ENCODE measurements around the gene AMER3. TPM values are rescaled to one million over a fixed set of nuclear protein-coding genes. Genes with fewer than 3 reads are reported as not detected.

The AMER3 gene
- total RNA-seq, 1 donor from 2014 or later: not detected

GRCh38 chr2:130735200-130735599 is 20.1 kb upstream of the AMER3 start:
- no peaks in the 10 kb centered on the region for H3K36me3 ChIP-seq
- no peaks in the 10 kb centered on the region for H3K27me3 ChIP-seq
- H3K4me3 ChIP-seq: no peak overlapping the region
- H3K4me1 ChIP-seq: no peaks in the 10 kb centered on the region
- no peak overlapping the region for H3K27ac ChIP-seq
- no peak for DNase-seq (ENCODE audit: low spot score in 2 of 2)
- no peaks in the 10 kb centered on the region for H3K9me3 ChIP-seq
- intact Hi-C loops (cut with DNase I): no loop called here
- TF ChIP-seq, protein P1, sequence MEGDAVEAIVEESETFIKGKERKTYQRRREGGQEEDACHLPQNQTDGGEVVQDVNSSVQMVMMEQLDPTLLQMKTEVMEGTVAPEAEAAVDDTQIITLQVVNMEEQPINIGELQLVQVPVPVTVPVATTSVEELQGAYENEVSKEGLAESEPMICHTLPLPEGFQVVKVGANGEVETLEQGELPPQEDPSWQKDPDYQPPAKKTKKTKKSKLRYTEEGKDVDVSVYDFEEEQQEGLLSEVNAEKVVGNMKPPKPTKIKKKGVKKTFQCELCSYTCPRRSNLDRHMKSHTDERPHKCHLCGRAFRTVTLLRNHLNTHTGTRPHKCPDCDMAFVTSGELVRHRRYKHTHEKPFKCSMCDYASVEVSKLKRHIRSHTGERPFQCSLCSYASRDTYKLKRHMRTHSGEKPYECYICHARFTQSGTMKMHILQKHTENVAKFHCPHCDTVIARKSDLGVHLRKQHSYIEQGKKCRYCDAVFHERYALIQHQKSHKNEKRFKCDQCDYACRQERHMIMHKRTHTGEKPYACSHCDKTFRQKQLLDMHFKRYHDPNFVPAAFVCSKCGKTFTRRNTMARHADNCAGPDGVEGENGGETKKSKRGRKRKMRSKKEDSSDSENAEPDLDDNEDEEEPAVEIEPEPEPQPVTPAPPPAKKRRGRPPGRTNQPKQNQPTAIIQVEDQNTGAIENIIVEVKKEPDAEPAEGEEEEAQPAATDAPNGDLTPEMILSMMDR (IDR thresholded peaks at IDR 0.05): no peak

DNA sequence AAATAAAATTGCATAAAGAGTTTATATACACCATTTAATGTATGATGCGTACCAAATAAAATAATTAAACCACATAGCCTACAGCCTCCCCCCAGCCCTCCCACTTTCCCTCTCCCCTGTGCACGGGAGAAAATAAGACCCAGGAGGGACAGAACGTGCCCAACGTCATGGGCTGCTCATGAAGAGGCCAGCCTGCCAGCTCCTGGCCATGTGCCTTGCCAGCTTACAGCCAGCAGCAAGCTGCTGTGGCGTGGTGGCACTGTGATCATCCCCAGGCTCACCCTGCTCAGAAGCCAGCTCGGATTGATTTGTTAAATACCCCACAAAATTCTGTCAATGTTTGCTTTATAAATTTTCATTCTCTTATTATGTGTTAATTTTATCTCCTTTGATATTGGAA is 18.9 kb upstream of the AMER3 start:
- H3K4me1 ChIP-seq: no peaks in the 10 kb centered on the region
- H3K27ac ChIP-seq: no peak overlapping the region
- H3K4me3 ChIP-seq: no peak overlapping the region
- H3K27me3 ChIP-seq: no peaks in the 10 kb centered on the region
- H3K9me3 ChIP-seq: no peaks in the 10 kb centered on the region
- DNase-seq (ENCODE audit: low spot score in 2 of 2): no peak
- intact Hi-C loops (cut with DNase I): no loop called here
- H3K36me3 ChIP-seq: no peaks in the 10 kb centered on the region
- TF ChIP-seq, protein P1 (IDR thresholded peaks at IDR 0.05): no peak

DNA sequence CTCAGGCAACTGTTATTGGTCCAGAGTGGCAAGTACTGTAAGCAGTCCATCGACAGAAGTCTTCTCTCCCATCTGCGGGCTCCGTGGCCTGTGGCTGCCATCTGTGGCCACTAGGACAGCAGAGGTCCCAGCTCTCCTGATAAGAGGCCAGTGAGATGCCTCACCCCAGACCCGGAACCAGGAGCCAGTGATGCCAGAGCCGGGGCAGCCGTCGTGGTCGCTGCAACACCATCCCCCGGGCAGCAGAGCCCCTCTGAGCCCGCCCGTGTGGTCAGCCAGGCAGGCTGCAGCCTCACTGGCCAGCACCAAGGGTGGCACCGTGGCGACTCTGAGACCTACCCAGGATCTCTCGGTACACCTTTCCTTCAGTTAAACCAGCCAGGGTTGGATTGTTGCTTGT is 17.7 kb upstream of the AMER3 start:
- TF ChIP-seq, protein P1 (IDR thresholded peaks at IDR 0.05): no peak
- Histone ChIP-seq H3K36me3 (no peaks in the 10 kb centered on the region), H3K27me3 (no peaks in the 10 kb centered on the region), H3K9me3 (no peaks in the 10 kb centered on the region), H3K27ac (no peak overlapping the region), H3K4me1 (no peaks in the 10 kb centered on the region), H3K4me3 (no peak overlapping the region)
- intact Hi-C loops (cut with DNase I): no loop called here
- DNase-seq (ENCODE audit: low spot score in 2 of 2): no peak

DNA sequence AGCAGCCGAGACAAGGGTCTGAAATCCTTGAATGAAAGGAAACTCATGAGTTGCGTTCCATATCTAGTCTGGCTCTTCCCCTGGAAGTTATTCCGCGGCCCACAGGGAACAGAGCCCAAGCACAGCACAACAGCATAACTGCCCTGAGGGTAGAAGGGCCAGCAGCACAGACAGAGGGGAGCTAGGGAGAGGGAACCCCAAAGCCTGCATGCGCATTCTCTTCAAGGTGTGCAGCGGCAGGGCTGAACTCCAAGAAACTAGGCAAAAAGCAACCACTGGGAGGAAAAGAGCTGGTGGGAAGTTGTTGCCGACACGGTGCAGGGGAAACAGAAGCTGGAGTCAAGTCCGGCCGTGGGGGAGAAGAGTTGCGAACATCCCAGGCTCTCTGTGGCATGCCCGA is 14.7 kb upstream of the AMER3 start:
- TF ChIP-seq, protein P1 (IDR thresholded peaks at IDR 0.05): no peak
- Histone ChIP-seq H3K9me3 (no peaks in the 10 kb centered on the region), H3K4me1 (no peaks in the 10 kb centered on the region), H3K36me3 (no peaks in the 10 kb centered on the region), H3K4me3 (no peak overlapping the region), H3K27ac (no peak overlapping the region), H3K27me3 (no peaks in the 10 kb centered on the region)
- DNase-seq (ENCODE audit: low spot score in 2 of 2): no peak
- intact Hi-C loops (cut with DNase I): no loop called here

DNA sequence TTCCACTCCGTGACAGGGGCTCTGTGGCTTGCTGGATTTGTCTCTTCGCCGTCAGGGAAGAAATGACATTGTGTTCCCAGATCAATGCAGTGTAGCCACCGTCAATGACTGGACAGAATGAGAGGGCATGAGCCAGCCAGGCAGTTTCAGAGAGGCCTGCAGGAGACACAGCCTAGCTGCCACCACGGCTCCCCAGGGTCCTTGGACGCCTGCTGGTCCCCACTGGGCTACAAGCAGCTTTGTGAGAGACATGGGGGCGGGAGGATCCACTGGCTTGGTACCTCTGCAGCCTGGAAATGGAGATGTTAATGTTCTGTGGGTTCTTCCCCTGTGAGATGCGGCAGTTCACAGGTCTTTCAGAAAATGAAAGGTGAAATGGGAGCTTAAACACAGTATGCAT is 12.1 kb upstream of the AMER3 start:
- intact Hi-C loops (cut with DNase I): no loop called here
- no peak overlapping the region for H3K27ac ChIP-seq
- no peak for DNase-seq (ENCODE audit: low spot score in 2 of 2)
- H3K27me3 ChIP-seq: no peaks in the 10 kb centered on the region
- no peaks in the 10 kb centered on the region for H3K9me3 ChIP-seq
- H3K36me3 ChIP-seq: no peaks in the 10 kb centered on the region
- no peaks in the 10 kb centered on the region for H3K4me1 ChIP-seq
- no peak overlapping the region for H3K4me3 ChIP-seq
- TF ChIP-seq, protein P1 (IDR thresholded peaks at IDR 0.05): no peak

All from ascending aorta (tissue), 2 donors.